HG03045 (cell line): Measurements from ENCODE around the gene GRAMD4.

ENCODE experiments used
- ATAC-seq: cut with Tn5 transposase; IDR thresholded peaks from one replicate; pipeline ENCODE4 v1.9.1; 2021; ENCODE audit warnings: mild to moderate bottlenecking, moderate library complexity; ENCODE audit not compliant: unreplicated experiment

GRAMD4 gene

DNA sequence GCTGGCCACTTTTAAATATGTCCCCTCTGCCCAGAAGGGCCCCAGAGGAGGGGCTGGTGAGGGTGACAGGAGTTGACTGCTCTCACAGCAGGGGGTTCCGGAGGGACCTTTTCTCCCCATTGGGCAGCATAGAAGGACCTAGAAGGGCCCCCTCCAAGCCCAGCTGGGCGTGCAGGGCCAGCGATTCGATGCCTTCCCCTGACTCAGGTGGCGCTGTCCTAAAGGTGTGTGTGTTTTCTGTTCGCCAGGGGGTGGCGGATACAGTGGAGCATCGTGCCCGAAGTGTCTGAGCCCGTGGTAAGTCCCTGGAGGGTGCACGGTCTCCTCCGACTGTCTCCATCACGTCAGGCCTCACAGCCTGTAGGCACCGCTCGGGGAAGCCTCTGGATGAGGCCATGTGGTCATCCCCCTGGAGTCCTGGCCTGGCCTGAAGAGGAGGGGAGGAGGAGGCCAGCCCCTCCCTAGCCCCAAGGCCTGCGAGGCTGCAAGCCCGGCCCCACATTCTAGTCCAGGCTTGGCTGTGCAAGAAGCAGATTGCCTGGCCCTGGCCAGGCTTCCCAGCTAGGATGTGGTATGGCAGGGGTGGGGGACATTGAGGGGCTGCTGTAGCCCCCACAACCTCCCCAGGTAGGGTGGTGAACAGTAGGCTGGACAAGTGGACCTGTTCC lies 46.5 kb downstream of the GRAMD4 start:
- ATAC-seq, result no peak

DNA sequence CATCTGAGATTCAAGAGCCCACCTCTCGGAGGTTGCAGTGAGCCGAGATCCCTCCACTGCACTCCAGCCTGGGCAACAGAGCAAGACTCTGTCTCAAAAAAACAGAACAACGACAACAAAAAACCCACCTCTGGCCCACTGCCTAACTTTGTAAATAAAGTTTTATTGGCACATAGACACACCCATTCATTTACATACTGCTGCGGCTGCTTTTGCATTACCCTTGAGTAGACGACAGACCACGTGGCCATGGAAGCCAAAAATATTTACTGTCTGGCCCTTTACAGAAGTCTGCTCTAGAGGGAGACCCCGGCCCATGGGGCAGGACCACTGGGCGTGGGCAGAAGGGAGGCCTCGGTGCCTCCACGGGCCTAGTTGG lies 47.0 kb downstream of the GRAMD4 start:
- ATAC-seq, result no peak

DNA sequence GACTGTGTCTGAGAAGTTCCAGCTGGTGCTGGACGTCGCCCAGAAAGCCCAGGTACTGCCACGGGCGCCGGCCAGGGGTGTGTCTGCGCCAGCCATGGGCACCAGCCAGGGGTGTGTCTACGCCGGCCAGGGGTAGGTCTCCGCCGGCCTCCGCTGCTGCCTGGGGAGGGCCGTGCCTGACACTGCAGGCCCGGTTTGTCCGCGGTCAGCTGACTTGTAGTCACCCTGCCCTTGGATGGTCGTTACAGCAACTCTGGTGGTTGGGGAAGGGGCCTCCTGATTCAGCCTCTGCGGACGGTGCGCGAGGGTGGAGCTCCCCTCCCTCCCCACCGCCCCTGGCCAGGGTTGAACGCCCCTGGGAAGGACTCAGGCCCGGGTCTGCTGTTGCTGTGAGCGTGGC lies 47.9 kb downstream of the GRAMD4 start:
- no peak for ATAC-seq

DNA sequence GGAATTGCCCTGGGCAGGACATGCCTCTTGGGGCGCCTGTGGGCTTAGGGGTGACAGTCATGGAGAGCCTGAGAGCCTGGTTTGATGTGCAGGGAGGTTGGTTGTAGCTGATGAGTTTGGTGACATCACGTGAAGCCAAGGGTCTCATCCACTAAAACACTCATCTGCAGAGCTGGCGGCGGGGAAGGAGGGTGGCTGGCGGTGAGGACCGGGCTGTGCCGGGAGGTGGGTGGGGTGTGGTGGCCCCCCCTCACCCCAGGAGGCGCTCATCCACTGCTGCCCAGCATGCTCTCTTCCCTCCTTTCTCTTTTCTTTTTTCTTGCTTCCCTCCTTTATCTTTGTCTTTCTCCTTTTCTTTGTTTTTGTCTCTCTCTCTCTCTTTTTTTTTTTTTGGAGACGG lies 49.0 kb downstream of the GRAMD4 start:
- ATAC-seq, result no peak

DNA sequence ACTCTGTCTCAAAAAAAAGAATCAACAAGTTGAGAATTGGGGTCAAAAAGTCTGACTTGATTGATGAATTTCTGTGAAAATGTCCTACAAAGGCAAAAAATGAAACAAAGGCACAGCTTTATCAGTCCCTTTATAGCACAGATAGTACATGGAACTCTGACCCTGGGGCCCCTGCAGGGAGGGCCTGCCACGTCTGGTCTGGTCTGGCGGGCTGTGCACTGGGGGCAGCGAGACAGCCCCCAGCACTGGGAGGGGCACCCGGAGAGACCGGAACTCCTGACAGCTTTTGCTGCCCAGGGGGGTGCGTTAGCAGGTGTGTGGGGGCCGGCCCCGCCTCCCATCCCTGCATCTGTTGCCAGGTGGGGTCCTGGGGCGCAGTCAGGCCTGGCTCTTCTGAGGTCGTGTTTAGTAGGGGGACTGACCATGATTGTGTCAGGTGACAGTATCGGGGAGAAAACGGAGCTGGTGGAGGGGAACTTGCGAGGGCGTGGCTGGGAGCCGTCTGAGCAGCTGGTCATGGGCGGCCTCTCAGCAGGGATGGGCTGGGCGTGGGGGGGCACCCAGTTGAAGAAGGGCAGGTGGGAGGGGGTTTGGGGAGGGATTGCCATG lies 51.7 kb downstream of the GRAMD4 start:
- no peak for ATAC-seq

DNA sequence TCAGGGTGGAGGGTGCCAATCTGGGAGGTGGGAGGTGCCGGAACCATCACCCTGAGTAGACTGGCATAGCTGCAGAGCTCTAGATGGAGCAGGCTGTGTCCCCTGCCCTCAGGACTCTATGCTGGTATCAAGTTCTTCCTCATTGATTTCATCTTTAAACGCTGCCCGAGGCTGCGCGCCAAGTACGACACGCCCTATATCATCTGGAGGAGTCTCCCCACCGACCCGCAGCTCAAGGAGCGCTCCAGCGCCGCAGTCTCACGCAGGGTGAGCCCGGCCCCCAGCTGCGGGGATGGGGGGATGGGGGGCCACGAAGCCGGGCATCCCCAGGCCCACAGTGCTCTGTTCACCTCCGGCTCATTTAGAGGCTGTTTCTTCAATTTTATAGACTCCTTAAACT lies 52.5 kb downstream of the GRAMD4 start:
- no peak for ATAC-seq

DNA sequence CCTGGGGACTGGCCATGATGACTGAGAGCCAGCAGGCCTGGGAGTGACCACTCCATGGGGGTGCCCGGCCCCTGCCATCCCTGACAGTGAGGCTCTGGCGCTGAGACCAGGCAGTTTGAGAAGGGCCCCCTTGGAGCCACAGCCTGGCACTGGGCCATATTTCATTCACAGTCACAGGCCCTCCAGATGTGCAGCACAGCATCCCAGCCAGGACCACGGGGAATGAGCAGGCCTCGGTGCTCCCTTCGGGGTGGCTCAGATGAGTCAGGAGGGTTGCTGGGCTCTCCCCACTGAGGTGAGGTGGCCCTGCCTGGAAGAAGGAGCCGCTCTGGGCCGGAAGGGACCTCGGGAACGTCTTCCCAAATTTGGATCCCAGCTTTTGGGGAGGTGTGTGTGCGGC lies 53.0 kb downstream of the GRAMD4 start:
- no peak for ATAC-seq

DNA sequence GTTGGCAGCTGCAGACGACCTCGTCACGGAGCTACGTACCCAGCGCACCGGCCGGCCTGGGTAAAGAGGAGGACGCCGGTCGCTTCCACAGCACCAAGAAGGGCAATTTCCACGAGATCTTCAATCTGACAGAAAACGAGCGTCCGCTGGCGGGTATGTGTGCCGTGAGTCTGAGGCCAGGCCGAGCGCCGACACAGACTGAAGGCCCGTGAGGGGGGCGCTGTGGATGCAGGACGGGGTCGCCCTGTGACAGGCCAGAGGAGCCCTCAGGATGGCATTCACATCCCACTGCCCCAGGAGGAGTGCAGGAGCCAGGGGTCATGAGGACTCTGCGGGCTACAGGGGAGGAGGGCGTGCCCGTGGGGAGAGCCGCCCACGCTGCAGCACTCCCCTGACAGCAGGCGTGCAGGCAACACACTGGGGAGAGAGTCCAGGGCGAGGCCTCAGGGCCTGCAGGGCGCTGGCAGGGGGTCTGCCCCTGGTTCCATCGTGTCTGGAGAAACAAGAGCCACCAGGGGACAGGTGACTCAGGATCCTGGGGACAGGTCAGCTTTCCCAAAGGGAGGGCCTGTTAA lies 53.6 kb downstream of the GRAMD4 start:
- ATAC-seq, result no peak

DNA sequence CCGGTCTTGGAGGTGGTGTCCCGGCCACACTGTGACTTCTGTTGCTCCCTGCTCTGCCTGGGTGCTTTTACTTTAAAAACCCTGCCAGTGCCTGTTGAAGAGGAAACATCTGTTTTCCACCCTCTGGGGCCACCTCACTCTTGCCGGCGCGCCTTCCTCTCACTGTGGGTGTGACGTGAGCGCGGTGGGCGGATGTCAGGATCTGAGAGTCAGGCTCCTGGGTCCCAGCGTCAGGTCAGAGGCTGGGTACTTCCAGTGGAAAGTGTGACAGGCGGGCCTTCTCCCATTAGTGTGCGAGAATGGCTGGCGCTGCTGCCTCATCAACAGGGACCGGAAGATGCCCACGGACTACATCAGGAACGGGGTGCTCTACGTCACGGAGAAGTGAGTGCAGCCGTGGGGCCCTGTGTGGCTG lies 54.2 kb downstream of the GRAMD4 start:
- ATAC-seq, result no peak

DNA sequence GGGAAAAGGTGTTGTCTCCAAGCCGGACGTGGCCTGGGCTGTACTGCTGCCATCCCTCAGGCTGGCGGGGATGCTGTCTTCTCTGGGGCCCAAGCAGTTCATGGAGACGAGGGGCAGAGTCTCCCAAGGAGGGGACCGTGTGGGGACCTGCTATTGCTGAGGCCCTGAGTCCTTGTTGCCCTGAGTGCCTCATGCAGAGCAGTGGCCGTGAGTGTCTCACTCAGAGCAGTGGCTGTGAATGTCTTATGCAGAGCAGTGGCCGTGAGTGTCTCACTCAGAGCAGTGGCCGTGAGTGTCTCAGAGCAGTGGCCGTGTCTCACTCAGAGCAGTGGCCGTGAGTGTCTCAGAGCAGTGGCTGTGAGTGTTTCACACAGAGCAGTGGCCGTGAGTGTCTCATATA lies 54.7 kb downstream of the GRAMD4 start:
- ATAC-seq, result no peak

DNA sequence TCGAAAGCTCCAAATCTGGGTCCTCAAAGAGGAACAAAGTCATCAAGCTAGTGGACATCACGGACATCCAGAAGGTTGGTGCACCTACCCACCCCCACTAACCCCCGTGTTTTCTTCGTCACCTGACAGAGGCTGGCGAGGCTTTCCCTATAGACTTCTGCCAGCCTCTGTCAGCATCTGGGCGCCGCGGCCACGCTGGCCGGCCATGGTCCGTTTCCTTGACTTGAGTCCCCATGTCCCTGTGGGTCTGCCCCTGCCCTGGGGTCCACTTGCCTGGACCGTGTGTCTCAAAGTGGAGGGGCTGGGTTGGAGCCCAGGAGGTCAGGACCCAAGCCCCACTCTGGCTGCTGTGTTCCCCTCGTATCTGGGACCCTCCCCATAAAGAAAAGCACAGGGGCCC lies 55.3 kb downstream of the GRAMD4 start:
- no peak for ATAC-seq

DNA sequence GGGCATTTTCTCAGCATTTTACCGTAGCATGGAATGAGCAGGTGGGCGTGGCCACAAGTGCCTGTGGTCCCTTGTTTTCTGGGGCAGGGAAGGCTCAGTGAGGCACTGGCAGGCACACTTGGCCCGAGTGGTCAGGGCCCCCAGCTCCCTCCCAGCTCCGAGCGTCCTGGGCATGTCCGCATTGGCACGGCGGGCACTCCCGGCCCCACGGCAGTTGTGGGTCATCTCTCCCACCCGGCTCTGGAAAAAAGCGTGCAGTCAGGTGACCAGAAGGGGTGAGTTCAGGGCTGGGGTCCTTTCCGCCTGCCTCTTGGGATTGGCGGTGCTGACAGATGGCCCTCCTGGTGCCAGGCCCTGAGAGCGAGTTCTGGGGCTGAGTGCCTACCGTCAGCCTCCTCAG lies 55.8 kb downstream of the GRAMD4 start:
- no peak for ATAC-seq

DNA sequence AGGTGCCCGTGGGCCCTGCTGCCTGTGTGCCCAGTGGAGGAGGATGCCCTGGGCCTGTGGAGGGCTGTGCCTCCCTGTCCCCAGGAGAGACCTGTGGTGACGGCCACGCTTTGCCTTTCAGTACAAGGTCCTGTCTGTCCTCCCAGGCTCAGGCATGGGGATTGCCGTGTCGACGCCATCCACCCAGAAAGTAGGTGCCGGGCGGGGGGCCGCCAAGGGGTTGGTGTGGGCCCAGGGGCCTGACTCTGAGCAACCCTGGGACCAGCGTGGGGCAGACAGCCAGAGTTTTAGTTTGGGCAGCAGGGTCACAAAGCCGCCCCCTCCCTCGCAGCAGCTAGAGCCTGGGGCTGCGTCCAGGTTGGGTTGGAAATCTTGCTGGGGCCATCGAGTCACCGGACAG lies 56.3 kb downstream of the GRAMD4 start:
- ATAC-seq, result no peak

DNA sequence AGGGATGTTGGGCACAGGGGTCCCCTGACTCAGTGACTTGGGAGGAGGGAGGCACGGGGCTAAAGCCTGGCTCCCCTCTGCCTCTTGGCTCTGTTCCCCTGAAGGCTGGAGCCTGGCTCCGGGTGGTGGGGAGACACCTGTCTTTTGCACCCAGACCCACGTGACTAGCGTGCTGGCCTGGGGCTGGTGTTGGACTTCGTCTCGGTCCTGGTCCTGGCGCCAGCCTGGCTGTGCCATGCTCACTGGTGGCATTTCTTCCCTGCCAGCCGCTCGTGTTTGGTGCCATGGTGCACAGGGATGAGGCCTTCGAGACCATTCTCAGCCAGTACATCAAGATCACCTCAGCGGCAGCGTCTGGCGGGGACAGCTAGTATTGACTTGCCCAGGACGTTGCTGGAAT lies 56.7 kb downstream of the GRAMD4 start:
- ATAC-seq, result no peak

DNA sequence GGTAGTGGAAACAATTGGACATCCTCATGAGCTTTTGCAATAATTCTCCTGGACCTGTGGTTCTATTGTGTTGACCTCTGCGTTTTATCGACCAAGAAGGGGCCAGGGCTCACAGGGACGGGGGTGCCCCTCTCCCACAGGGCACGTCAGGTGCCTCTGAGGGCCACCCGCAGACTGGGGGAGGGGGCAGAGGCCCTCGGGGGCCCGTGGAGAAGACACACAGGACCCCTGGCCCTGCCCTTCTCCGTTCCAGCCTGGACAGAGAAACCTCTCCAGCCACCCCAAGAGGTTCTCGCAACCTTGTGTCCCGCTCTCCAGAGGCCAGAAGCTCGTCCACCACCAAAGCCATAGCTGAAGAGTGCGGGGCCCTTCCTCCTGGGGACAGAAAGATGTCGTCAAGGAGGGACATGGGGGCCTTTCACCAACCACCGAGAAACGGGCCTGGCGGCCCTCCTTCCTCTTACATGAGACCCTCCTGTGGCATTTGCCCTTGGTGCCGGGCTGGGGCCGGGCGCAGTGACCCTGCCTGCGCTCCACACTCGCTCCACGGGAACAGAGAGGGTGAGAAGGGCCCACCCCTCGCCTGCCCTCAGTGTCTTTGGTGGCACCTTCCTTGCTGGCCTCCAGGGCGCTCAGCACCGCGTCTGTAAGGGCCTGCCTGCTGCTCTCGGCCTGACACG lies 57.3 kb downstream of the GRAMD4 start:
- ATAC-seq, result no peak

DNA sequence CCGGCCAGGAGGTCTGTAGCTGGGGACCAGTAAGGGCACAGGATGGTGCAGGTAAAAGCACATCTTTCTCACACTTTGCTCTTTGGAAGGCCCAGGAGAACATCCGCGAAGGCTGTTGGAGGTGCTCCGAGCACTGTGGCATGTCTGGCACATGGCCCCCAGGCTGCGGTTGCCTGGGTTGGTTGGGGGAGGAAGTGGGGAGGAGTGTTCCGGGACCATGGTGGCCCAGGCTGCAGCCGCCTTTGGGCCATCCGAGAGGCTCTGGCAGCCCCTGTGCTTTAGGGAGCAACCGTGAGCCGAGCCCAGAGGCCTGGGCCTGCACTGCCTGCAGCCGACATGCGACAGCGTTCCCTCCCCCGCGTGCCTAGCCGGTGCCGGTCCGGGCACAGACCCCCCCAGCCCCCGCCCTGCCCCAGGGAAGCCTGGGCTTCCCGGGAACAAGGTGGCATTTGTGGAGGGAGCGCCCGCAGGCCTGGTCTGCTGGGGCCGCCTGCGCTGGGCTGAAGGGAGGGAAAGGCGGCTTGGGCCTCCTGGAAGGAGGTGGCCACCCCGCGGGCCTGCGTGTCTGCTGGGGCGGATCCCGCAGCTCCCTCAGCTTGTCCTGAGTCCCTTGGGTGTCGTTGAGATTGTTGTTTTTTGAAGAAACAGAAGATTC lies 57.9 kb downstream of the GRAMD4 start:
- no peak for ATAC-seq

DNA sequence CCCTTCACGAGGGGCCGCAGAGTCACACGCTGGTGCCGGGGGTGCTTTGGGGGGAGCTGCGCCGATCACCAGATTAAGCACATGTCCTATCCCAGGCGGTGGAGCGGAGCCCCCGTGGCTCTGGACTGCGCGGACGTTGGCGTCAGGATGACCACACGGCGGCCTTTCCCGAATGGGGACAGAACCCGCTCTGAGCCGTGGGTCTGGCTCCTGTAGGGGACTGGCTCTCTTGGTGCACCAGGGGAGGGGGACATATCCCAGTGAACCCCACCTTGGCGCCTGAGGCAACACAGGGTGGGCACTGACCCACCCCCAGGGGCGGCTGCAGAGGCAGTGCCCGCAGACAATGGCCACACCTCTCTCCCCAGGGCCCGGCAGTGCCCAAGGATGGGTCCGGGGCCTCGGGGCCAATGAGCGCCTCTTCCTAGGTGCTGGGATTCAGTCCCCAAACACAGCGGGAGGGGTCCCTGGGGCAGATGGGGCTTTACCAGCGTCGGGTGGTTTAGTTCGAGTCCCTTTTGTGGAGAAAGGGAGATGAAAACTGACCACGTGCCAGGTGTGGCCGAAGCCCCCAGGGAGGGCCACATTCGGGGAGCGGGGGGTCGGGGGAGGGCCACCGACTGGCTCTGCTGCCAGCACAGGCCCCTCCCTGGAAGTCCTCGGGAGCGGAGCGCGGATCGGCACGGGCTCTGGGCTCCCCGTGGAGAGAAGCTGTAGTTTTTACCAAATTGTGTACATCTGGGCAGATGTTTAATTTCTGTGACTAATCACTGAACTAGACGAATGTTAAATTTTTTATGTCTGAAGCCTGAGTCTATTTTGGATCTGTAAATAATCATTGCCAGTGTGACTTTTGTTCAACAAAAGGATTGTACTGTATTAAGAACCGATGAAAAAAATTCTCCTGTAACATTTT lies 58.9 kb downstream of the GRAMD4 start:
- no peak for ATAC-seq

DNA sequence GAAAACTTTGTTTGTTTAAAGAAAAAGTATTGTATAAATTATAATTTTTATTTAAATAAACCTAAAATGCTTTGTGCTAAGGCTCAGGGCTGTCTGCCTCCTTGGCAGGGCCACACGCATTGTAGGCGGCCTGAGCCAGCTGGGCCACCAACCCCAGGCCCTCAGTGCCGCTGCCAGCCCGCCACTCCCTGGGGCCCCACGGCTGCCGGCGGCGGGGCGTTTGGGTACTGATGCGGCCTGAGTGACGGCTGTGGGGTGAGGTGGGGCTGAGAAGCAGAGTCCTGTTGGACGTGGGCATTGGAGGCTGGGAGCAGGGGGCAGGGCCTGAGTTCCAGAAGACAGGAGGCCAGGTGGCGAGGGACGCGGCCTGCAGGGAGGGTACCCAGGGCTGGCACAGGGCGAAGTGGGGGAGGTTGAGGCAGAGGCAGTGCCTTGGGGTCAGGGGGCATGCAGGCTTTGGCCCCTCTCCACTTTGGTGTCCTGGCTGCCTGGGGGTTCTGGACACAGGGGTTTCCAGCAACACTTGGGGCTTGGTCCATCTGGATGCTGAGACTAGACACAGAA lies 59.6 kb downstream of the GRAMD4 start:
- ATAC-seq, result no peak

DNA sequence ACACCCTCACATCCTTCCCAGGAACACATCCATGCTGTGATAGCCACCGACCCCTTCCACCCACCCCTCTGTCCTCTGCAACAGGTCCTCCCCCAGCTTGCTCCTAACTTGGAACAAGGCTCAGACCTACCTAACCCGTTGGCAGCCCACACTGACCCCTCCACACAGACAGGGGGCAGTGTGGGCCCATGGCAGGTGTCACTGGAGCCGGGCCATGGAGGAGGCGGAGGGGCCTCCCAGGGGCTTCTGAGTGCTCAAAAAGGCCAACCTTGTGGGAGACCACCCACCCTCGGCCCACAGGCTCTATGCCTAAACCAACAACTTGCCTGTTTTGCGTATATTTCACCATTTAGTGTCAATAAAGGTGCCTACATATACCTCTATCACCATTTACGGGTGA lies 60.8 kb downstream of the GRAMD4 start:
- ATAC-seq, result no peak

DNA sequence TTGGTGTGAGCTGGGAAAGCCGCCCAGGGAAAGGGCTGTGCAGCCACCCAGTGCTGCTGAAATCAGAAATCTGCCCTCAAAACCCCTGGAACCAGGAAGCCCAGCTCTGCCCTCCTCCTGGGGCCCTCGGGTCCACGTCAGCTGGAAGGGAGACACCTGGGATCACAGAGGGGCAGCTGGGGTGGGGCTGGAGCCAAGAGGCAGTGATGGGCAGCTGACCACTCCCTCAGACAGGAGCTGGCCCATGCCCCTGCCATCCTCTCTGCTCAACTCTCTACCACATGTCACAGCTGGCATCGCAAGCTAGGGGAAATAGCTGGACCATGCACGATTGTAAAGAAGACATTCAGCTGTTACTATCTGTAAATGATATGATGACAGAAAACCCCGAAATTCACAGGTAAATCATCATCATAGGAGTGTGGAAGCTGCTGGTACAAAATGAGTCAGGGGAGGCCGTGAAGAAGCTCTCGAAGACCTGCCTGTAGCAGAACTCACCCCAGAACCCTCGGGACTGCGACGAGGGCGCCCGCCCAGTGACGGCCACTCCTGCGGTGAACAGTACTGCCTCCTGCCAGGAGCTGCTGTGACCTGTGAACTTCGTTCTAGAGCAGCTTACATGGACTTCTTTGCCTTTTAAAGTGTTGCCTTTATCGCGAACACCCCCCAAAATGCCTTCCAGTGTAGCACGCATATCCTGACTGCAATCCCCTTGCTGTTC lies 62.0 kb downstream of the GRAMD4 start:
- ATAC-seq, result no peak
